Head of caudate nucleus (tissue), 42 donors: Measurements from ENCODE around the gene EN1.

ENCODE experiments used
- DNase-seq, 42 donors: peaks; one replicate each; pipeline versions ENCODE4 v3.0.0 to v3.0.0-alpha.2; 2020 to 2021; ENCODE audit warnings: mixed read lengths in 7 of 42
- intact Hi-C: fragments of 100-400 bp; cut with DNase I; formaldehyde crosslinking; loops from one replicate; pipeline ENCODE4 v1.15.0; 2022

The EN1 gene

DNA sequence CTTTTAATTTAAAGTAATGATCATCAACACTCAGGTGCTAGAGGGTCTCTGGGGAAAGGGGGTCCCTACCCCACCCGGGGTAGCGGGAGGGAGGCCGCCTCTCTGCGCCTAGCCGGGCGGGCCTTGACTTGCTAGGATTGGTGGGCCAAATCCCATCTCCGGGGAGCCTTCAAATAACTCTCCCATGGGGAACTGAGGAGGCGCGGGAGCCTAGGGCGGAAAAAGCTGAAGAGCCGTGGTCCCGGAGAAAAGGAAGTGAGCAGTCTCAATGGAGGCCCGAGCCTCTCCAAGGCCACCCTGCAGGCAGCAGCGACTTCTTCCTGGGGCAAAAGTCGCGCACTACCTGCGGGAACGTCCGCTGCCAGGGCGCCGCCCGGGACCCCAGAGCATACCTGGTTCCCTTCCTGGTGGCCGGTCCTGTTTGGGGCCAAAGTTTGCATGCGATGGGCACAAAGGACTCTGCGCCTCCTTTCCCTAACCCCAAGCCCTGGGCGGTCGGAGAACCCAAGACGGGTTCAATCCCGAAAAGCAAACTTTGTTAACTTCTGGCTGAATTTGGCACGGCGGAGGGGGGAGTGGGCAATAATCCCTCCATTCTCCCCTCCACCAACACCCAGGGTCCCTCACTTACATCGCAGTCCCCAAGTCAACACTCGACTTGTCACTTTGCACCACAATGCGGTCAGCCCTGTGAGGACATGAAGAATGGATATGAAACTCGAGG, 13.6 kb downstream of the EN1 start:
- intact Hi-C loops: no loop called here
- DNase-seq: no peak

DNA sequence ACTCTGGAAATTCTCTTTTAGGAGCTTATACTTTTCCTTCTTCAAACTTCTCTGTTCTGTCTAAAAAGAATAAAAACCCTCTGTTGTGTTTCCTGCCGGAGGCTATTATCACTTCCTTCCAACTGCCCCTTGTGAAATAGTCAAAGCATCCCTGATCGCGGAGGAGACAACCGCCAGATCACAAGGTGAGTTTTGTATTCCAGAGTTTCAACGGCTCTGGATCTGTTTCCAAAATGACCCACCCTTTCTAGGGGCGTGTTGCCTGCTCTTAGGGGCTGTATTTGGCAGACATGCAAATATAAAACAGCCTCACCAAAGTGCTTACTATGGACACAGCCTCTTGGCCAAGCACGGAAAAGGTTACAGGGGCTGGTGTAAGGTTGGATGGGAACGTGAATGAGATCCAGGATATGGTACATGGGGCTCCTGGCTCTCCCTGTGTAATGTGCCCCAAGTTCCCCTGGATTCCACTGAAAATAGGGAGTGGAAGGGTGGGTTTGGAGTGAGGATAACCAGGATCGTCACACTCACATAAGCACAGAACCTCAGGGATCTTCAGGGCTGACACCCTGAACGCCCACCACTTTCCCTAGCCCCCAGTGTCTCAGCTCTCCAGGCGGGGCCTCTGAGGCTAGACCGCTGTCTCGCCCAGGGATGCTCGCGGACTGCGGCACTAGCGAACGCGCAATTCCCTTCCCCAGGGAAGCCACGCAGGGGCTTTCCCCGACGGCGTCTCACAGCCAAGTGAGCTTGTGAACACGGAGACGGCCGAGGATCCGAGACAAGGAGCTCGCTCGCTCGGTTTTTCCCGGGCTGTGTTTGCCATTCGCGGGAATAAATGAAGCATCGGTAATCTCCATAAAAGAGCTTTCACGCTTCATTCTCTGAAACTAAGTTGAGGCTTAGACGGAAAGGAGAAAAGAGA, 14.4 kb downstream of the EN1 start:
- no peak for DNase-seq
- intact Hi-C loops: no loop called here

DNA sequence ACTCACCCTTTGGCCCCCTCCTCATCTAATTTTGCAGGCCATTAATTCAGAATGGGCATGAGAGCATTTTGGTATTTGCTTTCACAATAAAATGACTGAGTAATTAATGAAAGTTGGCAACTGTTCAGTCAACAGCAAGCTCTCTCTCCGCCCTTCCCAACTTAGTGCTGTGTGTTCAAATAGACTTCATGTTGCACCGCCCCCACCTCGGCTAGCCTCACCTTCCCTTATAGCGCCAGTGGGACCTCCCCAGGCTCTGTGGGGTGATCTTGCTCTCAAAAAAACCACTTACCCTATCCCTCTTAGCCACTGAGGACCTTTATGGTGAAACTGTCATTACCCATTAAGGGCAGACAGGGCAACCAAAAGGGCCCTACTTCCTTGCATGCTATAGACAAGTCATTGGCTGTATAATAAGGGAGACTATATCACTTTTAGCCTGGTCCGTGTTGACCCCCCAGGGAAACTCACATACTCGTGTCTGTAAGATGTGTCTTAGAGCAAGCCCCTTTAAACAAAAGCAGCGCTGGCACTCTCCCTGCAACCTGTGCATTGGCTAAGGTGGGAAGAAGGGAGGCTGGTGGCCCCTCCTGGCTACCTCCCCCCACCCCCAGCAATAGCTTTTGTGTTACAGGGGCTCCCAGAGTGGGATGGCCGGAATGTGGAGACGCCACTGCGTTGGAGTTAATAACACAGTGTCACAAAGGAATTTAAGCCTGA, 15.2 kb downstream of the EN1 start:
- no peak for DNase-seq
- intact Hi-C loops: no loop called here

DNA sequence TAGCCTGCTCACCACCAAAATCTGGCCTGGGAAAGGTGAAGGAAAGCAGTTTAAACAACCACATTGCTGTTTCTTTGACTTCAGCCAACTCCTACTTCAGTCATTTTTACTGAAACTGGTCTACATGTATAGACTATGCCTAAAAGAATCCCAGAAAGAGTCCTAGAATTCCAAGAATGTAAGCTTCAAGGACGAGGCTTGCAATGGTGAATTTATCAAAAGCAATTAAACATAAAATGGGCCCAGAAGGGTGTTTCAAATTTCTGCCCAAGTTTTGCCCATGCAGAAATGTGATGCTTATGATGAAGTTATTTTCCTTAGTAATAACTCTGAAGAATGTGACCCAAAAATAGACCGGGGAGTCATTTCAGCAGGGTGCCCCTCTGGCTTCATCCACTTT, 16.6 kb downstream of the EN1 start:
- intact Hi-C loops: no loop called here
- DNase-seq: no peak

DNA sequence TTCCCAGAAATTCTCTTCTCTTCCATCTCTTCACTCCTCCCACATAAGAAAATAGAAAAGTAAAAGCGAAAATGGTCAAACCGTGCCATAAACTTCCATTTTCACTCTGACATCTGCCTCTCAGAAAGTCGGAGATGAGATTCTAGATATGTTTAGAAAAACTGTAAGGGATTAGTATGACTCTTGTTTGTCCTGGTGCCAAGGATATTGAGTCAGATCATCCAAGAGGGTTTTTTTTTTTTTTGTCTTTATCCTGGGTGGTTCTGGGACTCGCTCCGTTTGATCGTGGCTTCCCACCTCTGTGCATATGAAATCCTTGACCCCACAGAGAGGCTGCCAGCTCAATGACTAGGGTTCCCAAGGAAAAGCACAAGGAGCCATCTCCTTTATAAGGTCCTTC, 17.3 kb downstream of the EN1 start:
- intact Hi-C loops: no loop called here
- no peak for DNase-seq

DNA sequence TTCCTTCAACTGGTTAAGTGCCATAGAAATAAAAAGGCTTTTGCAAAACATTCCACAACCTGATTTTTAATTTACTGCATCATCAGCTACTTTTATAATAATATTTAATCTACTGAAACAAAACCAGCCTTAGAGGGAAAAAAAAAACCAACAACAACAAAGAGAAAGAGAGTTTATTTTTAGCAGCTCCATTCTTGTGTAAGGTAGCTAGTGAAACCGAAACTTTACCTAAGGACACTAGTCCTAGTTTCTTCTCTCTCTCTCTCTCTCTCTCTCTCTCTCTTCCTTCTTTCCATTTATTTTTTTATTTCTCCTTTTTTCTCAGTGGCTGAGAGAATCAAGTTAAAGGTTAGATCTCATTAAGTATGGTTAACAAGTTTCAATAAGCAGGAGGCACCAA, 21.4 kb downstream of the EN1 start:
- DNase-seq: no peak
- intact Hi-C loops: no loop called here

DNA sequence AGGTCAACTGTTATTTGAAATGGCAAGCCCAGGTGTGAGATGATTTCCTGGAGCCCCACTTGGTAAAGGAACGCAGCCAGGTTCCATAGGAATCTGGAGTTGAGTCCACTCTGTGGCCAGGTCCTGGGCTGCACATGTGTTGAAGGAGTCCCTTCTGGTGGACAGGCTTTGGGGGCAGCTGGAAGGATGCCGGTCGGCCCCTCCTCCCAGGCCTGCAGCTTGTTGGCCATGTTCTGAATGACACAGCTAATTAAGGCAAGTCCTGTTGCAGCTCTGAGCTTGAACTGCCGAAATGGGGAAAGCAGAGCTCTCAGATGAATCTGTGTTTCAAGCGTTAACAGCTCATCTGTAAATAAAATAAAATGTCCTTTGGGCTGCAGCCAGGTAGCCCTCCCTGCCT, 23.8 kb downstream of the EN1 start:
- DNase-seq: no peak
- intact Hi-C loops: no loop called here

DNA sequence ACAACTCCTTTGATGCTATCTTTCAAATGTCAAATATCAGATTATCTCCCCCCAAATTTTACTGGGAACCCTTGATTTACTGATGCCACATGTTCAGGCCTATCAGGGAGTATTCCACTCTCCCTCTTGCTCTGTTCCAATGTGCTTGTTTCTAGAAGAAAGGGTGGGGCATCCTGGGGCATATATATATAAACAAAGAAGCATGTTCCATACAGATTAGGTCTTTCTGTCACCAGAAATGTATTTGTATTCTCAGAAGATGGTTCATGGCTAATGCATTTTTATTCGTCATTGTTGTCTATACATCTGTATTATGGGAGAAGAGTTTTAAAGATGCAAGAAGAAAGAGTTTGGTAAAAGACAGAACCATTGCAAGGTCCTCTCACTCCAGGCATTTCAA, 24.9 kb downstream of the EN1 start:
- intact Hi-C loops: no loop called here
- no peak for DNase-seq

DNA sequence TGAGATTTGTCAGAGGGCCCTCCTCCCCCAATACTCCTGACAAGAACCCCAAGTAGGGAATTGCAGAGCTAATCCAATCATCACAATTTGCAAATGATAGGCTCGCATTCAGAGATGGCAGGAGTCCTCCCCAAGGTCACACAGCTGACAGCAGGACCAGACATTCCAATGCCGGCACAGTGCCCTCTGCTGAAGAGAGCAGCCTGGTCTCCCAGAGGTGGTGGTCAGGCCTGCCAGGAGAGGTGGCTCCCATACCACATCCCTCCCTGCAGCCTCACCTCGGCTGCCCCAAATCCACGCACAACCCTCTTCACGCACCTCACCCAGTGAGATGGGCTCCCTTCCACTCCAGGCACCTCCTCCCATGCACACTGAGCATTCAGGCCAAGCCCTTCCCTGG, 25.4 kb downstream of the EN1 start:
- DNase-seq: no peak
- intact Hi-C loops: no loop called here

DNA sequence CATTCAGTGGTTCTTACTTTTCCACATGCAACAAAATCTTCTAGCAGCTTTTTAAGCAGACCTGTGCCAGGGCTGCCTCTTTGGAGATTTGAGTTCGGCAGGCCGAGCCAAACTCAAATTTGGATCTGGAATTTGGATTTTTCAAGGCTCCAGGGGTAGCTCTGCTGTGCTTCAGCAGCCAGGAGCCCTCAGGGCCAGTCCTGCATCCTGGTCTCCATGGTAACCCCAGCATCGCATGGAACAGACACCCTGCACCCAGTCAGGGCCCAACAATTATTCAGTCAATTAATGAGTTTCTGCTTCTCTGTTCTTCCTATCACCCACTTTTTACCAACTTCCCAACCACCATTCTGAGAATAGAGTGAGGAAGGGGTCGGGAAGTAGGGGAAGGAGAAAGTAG, 30.0 kb downstream of the EN1 start:
- no peak for DNase-seq
- intact Hi-C loops: no loop called here

DNA sequence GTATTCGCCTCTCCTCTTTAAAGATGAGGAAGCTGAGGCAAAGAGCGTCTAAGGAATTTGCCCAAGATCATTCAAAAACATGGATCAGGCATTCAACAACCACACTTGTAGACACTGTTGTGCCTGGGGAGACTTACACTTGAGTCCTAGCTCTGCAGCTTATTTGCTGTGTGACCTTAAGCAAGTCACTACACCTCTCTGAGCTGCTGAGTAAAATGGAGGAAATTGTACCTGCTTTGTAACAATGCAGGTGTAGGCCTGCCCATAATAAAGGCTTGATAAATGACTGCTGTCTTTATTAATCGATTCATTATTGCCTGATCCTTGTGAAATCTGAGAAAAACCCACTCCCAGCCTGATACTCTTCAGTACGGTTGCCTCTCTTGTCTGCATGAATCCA, 30.8 kb downstream of the EN1 start:
- no peak for DNase-seq
- intact Hi-C loops: no loop called here

DNA sequence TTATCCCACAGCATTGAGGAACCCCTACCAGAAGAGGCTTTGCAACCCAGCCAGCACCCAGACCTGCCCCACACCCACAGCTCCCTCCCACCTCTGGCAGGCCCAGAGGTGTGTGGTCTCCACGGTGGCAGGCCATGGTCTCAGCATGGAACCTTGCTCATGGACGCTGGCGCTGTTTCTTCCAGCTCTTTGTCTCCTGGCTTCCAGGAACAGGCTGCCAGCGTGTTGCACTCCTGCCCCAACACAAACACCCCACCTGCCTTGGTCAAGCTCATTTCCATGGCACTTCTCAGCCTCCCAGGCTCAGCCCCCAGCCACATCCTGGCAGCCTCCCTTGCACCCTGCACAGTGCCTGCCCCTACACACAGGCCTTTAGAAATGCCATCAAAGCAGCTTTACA, 31.7 kb downstream of the EN1 start:
- no peak for DNase-seq
- intact Hi-C loops: no loop called here

DNA sequence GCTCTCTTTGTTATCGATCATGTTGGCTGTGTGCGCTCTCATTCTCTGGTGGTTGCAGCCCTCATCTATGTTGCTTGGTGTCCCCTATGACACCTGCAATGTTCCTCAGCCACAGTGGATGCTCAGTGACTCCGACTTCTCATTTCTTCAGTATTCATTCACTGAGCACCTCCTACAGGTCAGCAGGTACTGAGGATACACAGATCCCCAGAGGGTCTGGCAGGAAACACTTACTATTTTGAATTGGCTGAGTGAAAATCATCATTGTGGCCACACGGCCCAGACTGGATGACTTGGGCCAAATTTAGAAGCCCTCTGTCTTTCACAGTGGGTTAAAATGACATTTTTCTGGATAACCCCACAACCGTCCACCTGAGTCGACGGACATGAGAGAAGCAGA, 32.1 kb downstream of the EN1 start:
- no peak for DNase-seq
- intact Hi-C loops: no loop called here

DNA sequence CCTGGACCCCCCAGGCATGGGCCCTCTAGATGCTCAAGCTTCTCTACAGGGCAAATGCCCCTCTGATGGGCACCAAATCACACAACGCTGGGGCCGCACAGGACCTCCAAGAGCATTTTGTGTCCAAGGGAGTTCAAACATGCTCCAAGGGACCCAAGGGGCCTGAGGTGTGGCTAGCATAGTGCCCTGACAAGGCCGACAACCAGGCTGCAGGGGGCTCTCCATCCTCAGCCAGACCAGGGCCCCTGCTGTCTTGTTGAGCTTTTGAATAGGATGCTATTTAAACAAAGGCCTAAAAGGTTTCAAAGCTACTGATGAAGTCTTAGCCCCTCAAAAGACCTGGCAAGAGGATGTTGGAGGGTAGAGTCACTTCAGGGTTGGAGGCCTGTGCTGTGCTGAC, 33.1 kb downstream of the EN1 start:
- no peak for DNase-seq
- intact Hi-C loops: no loop called here

DNA sequence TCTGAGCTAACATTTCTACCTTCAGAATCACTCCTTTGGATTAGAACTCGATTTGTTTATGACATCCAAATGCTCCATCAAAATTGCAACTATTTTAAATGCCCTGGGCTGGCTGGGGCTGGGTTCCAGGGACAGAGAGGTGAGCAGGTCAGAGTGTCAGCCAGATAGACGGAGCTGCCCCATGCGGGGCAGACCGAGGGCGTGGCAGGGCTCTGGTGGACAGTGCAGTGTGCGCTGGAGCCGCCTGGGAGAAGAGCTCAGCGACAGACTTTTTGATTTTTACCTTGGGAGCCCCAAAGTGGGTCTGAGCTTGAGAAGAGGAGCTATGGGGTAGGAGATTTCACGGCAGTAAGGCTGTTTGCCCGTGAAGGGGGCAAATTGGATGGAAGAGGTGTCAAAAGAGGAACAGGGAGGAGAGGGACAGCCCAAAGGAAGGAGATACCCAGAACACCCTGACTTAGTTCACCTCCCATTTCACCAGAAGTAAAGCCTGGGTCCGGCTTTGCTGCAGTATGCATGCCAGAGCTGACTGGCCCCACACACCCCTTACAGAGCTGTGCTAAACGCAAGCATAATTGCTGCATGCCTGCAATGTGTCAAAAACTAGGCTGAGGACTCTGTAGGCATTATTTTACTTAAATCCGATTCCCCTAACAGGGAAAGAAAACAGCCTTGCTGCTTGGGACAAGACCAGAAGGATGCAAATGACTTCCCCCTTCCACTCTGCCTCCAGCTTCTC, 33.7 kb downstream of the EN1 start:
- intact Hi-C loops: no loop called here
- DNase-seq: no peak

DNA sequence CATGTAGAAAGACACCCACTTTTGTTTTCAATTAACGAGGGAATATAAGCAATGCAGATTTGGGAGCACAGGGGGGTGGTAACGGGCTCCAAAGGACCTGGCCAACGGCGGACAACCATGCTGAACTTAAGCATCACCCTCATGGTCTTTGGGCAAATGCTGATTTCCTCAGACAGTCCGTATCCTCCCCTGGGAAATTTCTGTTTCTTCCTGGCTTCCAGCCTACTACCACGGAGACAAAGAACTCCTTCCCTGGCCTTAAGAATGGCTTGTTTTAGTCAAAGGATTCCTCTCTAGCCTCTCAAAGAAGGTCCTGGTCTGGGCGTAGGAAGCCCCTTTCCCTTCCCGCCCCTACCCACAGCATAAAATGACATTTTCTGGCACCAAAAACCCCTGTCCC, 34.3 kb downstream of the EN1 start:
- intact Hi-C loops: no loop called here
- DNase-seq: no peak

DNA sequence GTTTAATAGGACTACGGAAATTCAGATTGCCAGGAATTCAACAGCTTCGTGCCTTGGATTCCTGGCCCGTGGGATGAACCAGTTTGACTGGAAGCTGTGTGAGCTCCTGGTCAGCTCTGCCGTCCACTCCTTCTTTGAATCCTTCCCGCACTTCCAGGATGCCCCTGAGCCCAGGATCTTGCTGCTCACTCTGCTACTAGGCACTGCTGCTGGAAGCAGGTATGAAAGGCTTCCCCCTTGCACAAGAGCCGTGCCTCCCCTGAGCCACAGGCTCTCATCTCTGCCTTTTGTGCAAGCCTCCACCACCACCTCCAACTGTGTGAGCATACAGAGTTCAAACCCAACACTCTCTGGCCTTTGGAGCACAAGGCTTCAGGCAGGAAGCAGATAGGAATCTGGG, 34.9 kb downstream of the EN1 start:
- DNase-seq: no peak
- intact Hi-C loops: no loop called here

DNA sequence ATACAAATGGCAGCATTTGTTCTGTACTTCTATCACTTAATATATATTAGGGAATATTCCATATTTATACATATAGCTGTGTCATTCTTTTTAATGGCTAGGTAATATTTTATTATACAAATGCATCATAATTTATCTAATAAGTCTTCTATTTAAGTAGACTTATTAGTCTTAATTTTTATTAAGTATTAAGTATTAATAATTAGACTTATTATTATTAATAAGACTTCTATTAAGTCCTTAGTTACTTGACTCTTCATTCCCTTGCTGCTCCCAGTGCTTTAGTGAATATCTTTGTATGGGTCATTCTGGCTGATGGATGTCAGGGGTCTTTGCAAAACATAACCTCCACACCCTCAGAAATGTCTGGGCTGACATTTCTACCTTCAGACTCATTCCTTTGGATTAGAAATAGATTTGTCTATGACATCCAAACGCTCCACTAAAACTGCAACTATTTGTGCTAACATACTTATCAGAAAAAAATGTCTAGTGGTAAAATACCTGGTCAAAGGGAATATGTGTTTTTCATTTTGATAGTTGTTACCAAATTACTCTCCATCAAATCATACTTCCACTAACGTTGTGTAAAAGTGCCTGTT, 35.8 kb downstream of the EN1 start:
- no peak for DNase-seq
- intact Hi-C loops: no loop called here

DNA sequence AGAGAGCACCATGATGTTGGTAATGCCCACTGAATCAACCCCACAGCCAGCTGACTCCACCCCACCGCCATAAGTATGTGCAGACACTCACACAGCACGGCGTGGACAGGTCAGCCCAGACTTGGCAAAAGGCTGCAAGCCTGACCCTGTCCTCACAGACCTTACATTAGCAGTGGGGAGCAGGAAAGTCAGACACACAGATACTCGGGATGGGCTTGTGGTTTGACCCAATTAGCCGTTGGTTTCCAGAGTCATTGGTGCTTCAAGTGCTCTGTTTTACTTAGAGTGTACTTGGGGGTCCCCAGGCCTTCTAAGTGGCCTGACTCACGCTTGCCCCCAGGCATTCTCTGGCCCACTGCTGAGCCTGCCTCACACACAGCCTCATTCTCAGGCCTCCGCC, 36.7 kb downstream of the EN1 start:
- DNase-seq: no peak
- intact Hi-C loops: no loop called here
